CD4-positive, alpha-beta T cell treated with Interleukin-21 for 1 hour (primary cell): ENCODE data around the gene BMP7.
"Not testable (repeated sequence)": the region's sequence is repeated elsewhere in the genome, so short reads cannot be mapped to it uniquely, and the experiment has no call there.

Experiments
- DNase-seq: peaks from one replicate; pipeline ENCODE4 v3.0.0-alpha.2; 2020

BMP7 gene

DNA sequence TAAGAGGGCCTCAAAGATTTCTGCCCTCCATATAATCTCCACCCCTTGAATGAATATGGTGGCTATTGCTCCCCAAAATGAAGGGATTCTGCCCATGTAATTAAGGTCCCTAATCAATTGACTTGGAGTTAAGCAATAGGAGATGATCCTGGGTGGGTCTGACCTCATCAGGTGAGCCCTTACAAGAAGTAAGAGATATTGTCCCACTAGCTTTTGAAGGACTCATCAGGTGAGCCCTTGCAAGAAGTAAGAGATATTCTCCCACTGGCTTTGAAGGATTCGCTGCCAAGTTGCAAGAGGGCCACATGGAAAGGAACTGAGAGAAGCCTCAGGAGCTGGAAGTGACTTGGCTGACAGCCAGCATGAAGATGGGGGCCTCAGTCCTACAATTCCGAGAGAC, 103.4 kb downstream of the BMP7 start:
- DNase-seq: no peak

DNA sequence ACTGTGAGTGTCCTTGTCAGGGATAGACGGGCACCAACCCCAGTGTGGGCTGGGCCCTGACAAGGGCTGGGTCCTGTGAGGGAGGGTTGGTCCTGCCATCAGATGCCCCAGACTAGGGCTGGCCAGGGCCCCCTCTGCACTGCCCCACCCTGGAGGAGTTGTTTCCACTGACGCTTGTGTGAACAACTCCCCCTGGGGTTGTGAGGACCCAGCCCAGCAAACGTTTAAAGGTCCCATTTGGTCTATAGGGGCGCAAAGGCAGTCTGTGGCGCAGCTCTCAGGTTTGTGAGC, 104.1 kb downstream of the BMP7 start:
- no peak for DNase-seq

DNA sequence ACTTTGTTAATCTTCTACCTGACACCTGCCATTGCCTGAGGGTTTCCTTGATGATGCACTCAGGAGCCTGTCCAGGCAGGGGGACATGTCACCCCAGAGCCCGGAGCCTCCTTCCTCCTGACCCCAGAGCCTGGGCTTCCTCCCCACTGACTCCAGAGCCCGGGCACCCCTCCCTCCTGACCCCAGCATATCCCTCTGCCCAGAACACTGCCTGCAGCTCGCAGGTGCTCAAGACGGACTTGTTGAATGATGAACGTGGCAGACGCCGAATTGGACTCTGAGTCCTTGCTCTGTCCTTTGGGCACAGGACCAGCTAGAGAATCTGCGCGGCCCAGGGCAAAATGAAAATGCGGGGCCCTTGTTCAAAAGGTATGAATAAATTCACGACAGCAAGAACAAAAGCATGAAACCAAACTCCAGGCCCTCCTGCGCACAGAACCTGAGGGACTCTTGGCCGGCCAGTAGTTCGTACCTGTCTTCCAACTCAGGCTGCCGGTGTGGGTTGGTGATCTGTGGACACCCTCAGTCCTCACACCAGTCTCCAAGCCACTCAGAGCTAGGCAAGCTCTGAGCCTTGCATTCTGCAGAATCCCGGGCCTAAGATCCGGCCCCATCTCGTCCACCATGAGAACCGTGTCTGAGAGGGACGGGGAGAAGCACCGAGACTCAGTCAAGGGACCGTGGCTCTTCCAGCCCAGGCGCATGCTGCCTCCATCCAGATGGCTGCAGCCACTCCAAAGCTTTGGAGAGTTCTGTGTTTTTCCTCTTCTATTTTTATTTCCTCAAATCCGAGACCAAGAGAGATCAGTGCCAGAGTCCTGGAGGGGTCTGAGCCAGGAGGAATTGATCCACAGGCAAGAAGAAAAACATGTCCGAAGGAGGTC, 104.7 kb downstream of the BMP7 start:
- DNase-seq: no peak

DNA sequence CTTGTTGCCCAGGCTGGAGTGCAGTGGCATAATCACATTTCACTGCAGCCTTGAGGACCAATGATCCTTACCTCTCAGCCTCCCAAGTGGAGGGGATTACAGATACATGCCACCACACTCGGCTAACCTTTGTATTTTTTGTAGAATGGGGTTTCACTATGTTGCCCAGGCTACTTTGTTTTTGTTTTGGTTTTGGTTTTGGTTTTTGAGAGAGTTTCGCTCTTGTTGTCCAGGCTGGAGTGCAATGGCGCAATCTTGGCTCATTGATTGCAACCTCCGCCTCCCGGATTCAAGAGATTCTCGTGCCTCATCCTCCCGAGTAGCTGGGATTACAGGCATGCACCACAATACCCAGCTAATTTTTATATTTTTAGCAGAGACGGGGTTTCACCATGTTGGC, 105.5 kb downstream of the BMP7 start:
- no peak for DNase-seq

DNA sequence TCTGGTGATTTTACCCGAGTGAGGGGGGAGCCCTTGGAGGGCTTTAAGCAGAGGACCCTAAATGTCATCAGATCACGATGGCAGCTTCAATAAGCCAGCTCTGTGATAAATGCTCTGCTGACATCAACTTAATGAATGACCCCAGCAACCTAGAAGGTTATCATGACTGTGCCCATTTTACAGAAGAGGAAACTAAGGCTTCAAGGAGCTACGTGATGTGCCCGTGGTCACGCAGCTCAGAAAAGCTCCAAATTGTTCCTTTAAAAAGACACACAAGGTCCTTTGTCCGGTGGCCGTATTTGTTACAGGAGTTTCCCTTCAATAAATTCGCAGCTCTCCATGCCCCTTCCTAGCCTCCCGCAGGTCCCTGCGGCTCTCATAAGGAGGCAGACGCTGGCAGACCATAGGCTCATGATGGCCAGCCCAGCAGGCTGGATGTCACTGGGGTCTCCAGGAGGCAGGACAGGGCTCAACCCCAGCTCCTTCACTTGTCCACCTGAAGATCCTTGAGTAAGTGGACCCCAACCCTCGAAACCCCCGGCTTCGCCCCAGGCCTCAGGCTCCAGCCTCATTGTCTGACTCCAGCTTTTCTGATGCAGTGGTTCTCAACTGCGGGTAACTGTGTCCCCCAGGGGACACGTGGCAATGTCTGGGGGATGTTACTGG, 106.4 kb downstream of the BMP7 start:
- no peak for DNase-seq

DNA sequence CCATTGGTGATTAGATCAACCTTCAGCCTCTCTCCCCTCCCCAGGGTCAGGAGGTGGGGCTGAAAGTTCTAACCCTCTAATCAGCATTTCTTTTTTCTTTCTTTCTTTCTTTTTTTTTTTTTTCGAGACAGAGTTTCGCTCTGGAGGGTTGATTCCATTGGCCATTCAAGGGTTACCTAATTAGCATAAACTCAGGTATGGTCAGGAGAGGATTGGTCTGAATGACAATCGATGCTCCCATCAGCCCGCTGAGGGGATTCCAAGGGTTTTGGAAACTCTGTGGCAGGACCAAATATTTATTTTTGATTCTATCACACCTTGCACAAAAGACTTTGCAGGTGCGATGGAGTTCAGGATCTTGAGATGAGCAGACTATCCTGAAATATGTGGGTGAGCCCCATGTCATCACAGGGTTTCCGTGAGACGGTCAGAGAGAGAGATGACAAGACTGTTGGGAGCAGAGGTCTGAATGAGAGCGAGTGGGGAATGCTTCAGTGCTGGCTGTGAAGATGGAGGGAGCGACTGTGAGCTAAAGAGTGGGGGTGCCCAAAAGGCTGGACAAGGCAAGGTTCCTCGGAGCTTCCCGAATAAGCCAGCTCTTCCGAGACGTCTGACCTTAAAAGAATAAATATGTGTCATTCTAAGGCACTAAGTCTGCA, 107.1 kb downstream of the BMP7 start:
- no peak for DNase-seq

DNA sequence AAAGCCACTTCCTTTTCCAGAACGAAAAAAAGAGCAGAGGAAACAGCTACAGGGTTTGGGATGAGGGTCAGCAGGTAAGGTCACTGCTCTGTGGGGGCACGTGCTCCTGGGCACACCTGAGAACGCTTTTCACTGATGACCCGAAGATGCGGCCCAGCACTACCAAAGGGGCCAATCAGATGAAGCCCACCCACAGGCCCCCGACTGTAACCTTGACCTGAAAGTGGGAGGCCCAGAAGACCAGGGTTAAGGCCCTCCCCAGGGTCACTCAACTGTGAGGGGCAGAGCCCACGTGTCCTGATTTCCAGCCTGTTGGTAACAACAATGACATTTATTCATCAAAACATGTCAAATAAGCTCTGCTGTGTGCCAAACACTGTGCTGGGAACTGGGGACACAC, 108.0 kb downstream of the BMP7 start:
- DNase-seq: no peak

DNA sequence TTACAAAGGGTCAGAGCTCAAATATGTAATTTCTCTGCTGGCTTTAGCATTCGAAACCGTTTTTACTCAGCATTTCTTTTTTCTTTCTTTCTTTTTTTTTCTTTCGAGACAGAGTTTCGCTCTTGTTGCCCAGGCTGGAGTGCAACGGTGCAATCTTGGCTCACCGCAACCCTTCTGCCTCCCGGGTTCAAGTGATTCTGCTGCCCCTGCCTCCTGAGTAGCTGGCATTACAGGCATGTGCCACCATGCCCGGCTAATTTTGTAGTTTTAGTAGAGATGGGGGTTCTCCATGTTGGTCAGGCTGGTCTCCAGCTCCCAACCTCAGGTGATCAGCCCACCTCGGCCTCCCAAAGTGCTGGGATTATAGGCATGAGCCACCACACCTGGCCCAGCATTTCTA, 108.7 kb downstream of the BMP7 start:
- not testable (repeated sequence) for DNase-seq

DNA sequence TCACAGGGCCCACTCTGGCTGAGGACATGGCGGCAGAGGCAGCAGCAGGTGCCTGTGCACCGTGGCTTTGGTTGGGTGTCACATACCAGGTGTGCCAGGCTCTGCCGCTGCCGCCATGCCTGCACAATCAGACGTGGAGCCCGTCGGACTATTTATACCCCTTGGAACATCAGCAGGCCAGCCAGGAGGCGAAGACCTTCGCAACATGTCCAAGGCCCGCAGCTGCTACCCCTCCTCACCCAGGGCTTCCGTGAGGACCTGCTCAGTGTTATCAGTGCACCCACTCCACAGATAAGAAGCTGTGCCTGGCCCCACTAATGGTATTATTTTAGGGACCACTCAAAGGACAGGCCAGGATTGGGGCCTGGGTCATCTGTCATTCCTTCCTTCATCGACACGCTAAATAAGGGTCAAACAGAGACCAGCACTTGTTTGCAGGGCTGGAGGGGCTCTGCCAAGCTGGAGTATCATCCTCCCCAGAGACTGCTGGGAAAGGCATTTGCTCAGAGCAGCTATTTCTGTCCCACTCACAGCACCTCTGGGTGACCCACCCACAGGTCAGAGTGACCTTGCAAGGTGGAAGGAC, 109.2 kb downstream of the BMP7 start:
- no peak for DNase-seq

DNA sequence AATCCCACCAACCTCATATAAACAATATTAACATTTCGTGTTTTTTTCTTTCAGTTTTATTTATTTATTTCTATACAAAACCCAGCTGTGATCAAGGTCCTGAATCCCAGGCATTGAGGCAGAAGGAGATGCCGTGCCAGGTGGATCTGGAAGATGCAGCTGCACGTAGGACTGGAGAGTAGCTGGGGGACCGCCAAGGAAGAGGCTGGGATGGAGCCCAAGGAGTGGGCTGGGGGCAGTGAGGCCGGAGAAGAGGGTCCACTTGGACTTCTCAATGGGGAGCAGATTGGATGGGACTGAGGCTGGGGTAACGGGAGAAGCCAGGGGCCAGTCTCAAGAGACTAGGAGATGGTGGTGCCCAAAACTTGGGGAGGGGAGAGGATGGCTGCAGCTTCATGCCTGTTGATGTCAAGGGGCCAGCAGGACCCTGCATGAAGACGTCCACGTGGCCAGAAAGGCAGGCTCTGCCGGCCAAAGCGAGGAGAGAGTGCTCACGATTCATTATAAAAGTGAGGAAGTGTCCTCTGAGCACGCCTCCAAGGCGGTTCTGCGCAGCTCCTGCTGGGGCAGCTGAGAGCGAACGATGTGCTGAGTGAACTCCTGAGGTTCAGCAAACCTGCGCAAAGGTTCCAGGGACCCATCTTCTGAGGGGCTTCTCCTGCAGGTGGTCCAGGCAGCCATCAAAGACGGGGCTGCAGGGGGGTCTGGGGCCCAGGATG, 110.3 kb downstream of the BMP7 start:
- DNase-seq: no peak

DNA sequence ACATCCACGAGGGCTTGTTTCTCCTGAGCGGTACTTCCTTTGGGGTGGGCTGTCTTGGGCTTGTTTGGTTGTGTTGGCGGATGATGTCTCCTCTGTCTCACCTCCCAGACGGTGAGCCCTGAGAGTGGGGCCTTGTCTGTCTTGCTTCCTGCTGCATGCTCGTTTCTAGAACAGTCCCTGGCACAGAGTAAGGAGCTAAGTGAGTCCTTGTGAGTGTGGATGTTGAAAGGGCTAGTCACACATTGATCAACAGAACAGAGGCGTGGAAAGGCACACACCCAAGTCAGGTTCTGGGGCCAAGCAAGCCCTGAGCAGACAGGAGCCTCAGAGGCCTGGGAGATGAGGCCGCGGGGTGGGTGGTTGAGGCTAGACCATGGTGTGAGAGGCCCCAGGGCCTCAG, 111.0 kb downstream of the BMP7 start:
- no peak for DNase-seq

DNA sequence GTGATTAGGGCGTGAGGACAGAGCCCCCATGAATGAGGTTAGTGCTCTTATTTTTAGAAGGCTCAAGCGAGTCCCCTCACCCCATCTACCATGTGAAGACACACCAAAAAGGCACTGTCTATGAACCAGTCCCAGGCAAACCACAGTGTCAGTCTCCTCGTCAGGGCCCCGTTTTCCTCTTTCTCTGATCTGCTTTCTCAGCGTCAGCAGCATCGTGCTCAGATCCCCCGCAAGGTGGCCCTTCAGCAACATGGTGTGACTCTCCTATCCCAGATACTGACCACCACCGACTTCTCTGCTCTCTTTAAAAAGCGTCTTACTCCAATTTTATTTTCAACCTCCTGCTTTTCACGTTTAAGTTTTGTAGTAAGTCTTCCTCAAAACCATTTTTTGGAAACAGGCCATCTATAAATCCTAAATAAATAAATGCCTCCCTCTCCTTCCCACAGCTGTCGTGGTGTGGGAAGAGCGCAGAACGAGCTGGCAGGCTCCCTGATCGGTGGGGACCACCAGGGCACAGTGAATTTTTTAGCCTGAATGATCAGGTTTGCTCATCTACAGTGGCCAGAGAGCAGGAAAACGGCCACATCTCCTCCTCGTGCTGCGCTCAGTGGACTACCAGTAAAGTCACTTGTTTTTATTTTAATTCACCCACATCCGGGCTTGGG, 113.1 kb downstream of the BMP7 start:
- no peak for DNase-seq

DNA sequence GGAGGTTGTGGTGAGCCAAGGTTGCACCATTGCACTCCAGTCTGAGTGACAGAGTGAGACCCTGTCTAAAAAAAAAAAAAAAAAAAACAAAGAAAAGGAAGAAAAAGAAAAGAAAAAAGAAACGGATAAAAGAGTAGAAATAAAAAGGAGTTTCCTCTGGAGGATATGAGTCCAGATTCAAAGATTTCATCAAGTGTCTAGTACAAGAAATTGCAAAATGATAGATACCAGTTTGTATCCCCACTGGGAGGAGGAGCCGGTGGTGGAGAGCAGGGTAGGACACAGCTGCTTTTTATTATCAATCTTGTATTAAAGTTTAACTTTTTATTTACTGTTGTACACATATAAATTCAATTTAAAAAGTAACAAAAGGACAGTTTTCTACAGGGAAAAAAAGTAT, 113.9 kb downstream of the BMP7 start:
- DNase-seq: no peak

DNA sequence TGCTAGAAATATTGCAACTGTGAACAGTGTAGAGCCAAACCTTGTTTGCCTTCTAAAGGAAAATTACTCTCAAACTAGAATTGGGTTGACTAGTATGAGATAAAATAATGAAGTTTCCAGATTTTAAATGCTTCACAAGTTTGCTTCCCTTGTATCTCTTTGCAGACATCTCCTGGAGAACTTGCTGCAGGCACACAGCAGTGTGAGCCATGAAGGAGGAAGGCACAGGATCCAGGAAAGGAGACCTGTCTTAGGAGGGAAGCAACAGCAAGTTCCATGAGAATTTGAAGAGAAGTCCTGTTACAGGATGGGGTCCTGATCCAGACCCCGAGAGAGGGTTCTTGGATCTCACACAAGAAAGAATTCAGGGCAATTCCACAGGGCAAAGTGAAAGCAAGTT, 115.9 kb downstream of the BMP7 start:
- DNase-seq: no peak

DNA sequence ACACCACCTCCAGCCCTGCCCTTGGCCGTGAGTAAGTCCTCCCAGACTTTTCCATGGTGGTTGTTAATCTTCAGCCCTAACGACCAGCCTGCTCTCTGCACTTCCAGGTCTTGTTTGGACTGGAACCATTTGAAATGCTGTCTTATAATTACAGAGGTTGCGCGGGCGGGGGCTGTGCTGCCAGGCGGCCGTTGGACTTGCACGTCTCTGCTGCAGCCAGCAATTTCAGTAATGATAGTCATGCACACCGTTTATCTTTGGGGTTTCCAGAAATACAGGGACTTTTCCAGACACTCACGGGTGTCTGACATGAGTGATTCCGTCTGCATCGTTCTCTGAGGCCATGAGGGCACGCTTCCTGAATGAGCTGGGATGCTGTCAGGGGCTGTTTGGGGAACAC, 118.2 kb downstream of the BMP7 start:
- no peak for DNase-seq

DNA sequence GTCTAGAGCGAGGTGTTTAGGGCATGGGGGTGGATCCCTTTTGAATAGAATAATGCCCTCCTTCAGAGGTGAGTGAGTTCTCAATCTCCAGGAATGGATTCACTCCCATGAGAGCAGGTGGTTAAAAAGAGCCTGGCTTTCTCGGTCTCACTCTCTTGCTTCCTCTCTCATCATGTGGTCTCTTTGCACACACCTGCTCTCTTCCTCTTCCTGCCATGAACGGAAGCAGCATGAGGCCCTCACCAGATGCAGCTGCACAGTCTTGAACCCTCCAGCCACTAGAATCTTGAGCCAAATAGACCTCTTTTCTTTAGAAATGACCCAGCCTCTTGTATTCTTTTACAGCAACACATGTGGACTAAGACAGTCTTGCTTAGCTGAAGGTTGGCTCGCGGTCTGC, 119.3 kb downstream of the BMP7 start:
- DNase-seq: no peak

DNA sequence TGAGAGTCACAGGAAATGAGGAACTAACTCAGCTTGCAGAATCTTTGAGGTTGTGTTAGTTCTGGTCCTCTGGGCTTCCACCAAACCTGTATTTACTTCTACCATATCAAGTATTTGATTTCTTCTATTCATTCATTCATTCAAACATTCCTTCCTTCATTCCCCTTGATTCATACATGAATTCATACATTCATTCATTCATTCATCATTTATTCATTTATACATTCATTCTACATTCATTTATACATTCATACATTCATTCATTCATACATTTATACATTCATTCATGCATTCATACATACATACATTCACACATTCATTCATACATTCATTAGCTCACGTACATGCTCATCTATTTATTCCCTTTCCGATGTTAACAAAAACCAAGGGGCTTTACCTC, 120.3 kb downstream of the BMP7 start:
- no peak for DNase-seq

DNA sequence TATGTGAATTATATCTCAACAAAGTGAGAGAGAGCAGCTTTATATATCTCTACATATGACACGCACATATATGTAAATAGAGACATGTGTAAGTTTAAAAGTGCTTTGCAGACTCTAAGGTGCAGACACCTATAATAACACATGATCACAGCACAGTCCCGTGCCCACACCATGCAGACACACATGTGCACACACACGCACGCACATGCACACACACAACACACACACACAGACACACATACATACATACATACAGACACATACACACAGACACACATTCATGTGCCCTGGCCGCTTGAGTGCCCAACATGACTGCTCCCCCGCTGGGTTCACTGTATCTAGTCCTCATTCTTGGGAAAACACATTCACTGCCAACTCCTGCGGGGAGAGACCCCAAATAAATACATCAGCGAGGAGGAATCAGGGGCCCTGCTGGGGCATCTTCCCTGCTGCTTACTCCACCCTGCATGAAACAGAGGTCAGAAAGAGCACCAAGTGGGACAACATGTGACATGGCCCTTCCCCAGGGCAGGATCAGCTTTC, 121.3 kb downstream of the BMP7 start:
- no peak for DNase-seq

DNA sequence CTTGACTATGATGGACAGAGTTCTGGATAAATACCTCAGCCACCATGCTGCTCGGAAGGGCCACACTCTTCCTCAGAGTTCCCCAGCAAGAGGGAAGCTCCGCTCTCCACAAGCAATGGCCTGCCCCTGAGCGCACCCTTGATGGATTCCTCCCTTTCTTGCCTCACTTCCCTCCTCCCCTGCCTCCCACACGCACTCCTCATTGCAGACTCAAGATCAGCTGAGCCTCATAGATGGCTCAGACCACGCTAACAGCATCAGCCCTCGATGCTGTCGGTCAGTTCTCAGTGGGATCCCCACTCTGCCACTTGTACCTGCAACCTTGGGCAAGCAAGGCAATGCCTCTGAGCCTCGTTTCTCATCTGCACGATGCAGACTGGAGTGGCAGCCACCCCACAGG, 123.3 kb downstream of the BMP7 start:
- no peak for DNase-seq

DNA sequence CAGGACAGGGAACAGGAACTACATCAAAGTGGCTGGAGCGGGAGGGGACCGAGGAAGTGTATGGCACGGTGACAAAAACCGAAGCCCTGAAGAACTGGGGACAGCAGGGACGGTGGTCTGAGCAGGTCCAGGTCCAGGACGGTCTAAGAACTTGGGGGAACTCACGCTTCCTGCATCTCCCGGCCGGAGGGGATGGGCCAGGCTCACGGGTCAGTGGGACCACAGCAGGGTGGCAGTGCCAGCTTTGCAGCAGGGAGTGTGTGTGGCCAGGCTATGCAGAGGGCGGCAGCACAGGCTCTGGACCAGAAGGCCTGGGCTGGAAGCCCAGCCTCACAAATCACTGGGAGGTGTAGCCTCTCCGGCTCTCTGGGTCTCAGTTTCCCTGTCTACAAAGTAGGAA, 123.8 kb downstream of the BMP7 start:
- no peak for DNase-seq

DNA sequence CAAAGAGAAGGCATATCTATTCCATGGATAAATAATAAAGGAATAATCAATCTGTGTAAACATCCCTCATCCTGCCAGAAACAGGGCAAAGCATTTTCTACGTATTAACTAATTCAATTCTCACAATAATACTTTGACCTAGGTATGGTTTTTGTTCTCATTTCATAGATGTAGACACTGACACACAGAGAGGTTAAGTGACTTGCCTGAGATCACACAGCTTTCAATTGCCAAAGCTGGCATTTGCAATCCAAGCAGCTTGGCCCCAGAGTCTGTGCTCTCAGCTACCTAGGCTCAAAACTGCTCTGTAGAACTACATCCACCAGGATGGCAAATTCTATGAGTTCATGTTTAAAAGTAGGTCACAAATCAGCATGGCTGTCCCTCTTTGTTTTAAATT, 124.9 kb downstream of the BMP7 start:
- no peak for DNase-seq

DNA sequence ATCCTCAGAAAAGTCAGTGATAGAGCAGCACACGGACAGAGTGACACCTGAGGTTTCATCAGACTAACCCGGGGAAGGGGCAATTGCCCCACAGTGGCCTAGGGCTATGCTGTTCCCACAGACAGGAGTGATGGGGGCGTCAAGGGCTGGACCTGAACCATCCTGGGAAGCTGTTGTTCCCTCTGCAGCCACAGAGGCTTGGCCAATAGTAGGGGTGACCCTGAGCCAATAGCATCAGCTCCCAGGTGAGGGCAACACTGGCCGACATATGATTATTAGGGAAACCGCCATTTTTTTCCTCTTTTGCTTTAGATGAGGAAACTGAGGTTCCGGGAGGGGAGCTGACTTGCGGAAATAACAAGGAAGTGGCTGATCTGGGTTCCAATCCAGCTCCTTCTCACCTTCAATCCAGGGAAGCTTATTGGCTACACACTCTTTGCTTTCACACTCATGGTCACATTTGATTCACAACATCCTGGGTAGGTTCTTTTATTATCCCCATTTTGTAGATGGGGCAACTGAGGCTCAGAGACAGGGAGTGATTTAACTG, 126.0 kb downstream of the BMP7 start:
- no peak for DNase-seq
